HEK293 (cell line): ENCODE data around the gene DXO.
A peak's percentile ranks its signal among the peaks of the same experiment; 100 is the strongest.

Source experiments
- CTCF ChIA-PET: fragments of 350-600 bp; formaldehyde crosslinking; extraction: SDS; loops from one replicate; lab custom pipeline; 2021; ENCODE audit warnings: antibody characterized with exemption; lab: Yijun Ruan, JAX
- POLR2A ChIA-PET: fragments of 300-600 bp; formaldehyde crosslinking; extraction: SDS; loops from one replicate; lab custom pipeline; 2020; ENCODE audit warnings: antibody characterized with exemption, inconsistent platforms; lab: Yijun Ruan, JAX
- H3K27ac ChIP-seq: fragments of 200-500 bp; sonication (Bioruptor generic); 2 replicates; pipeline ENCODE4 v1.5.1; 2014; ENCODE audit warnings: low read depth, low read length, control low read depth, inconsistent platforms; ENCODE audit errors: extremely low read depth
- H3K36me3 ChIP-seq, 2 experiments: fragments of 200-500 bp in 1 of 2; sonication (Bioruptor generic) in 1 of 2; 1 replicate in 1 of 2; 2 replicates in 1 of 2; pipeline ENCODE4 v1.5.1; 2014 to 2017; ENCODE audit warnings: inconsistent platforms in 2 of 2, low read length in 2 of 2; ENCODE audit not compliant: control insufficient read depth in 2 of 2, insufficient read depth in 1 of 2
- H3K4me1 ChIP-seq: fragments of 200-500 bp; sonication (Bioruptor generic); 2 replicates; pipeline ENCODE4 v1.5.1; 2014; ENCODE audit warnings: mild to moderate bottlenecking, low read length, inconsistent platforms; ENCODE audit not compliant: control insufficient read depth, insufficient read depth
- H3K4me3 ChIP-seq: 2 replicates; pipeline ENCODE4 v1.5.1; 2011; ENCODE audit warnings: low read depth, mild to moderate bottlenecking, control low read depth, low read length, moderate library complexity
- H3K9me3 ChIP-seq: fragments of 200-500 bp; sonication (Bioruptor generic); 2 replicates; pipeline ENCODE4 v1.5.1; 2014; ENCODE audit warnings: low read depth, low read length, inconsistent platforms; ENCODE audit not compliant: control insufficient read depth, insufficient read depth
- GFI1B ChIP-seq: fragments of 450-650 bp; formaldehyde crosslinking; IDR thresholded peaks from 2 replicates; pipeline ENCODE4 v1.5.1; 2016; ENCODE audit warnings: missing biosample characterization, missing genetic modification characterization
- KLF8 ChIP-seq: fragments of 450-650 bp; formaldehyde crosslinking; IDR thresholded peaks from 2 replicates; pipeline ENCODE4 v1.5.1; 2016; ENCODE audit warnings: missing biosample characterization, missing genetic modification characterization
- MZF1 ChIP-seq: fragments of 450-650 bp; formaldehyde crosslinking; IDR thresholded peaks from 2 replicates; pipeline ENCODE4 v1.5.1; 2017; ENCODE audit warnings: missing biosample characterization, missing genetic modification characterization, borderline replicate concordance
- PRDM1 ChIP-seq: fragments of 450-650 bp; formaldehyde crosslinking; IDR thresholded peaks from 2 replicates; pipeline ENCODE4; 2016; ENCODE audit warnings: missing biosample characterization, missing genetic modification characterization
- REST ChIP-seq: fragments of 450-650 bp; formaldehyde crosslinking; IDR thresholded peaks from 2 replicates; pipeline ENCODE4 v1.5.1; 2016; ENCODE audit warnings: missing biosample characterization, missing genetic modification characterization
- ZBTB7A ChIP-seq: fragments of 450-650 bp; formaldehyde crosslinking; IDR thresholded peaks from 2 replicates; pipeline ENCODE4 v1.5.1; 2016; ENCODE audit warnings: low read depth, missing biosample characterization, missing genetic modification characterization
- ZFP41 ChIP-seq: fragments of 450-650 bp; formaldehyde crosslinking; IDR thresholded peaks from 2 replicates; pipeline ENCODE4 v1.5.1; 2016; ENCODE audit warnings: missing biosample characterization, missing genetic modification characterization, borderline replicate concordance
- ZNF112 ChIP-seq: fragments of 450-650 bp; formaldehyde crosslinking; IDR thresholded peaks from 2 replicates; pipeline ENCODE4 v1.5.0; 2017; ENCODE audit warnings: missing biosample characterization, missing genetic modification characterization
- ZNF146 ChIP-seq: fragments of 450-650 bp; formaldehyde crosslinking; IDR thresholded peaks from 2 replicates; pipeline ENCODE4 v1.5.1; 2016; ENCODE audit warnings: missing biosample characterization, missing genetic modification characterization
- ZNF24 ChIP-seq: fragments of 450-650 bp; formaldehyde crosslinking; IDR thresholded peaks from 2 replicates; pipeline ENCODE4 v1.5.1; 2016; ENCODE audit warnings: missing biosample characterization, missing genetic modification characterization
- ZNF302 ChIP-seq: fragments of 450-650 bp; formaldehyde crosslinking; IDR thresholded peaks from 2 replicates; pipeline ENCODE4 v1.5.1; 2016; ENCODE audit warnings: missing biosample characterization, missing genetic modification characterization, low read depth
- ZNF311 ChIP-seq: fragments of 450-650 bp; formaldehyde crosslinking; IDR thresholded peaks from 2 replicates; pipeline ENCODE4 v1.5.1; 2017; ENCODE audit warnings: missing biosample characterization, missing genetic modification characterization, borderline replicate concordance
- TF ChIP-seq, protein P1 (sequence below): fragments of 450-650 bp; formaldehyde crosslinking; optimal IDR thresholded peaks from 2 replicates; pipeline ENCODE3; 2016; ENCODE audit warnings: missing biosample characterization, mild to moderate bottlenecking, missing genetic modification characterization
- TF ChIP-seq, protein P2 (sequence below): fragments of 450-650 bp; formaldehyde crosslinking; IDR thresholded peaks from 2 replicates; pipeline ENCODE4 v1.5.1; 2016; ENCODE audit warnings: missing biosample characterization, missing genetic modification characterization
- TF ChIP-seq, protein P3 (sequence below): sonication (generic); formaldehyde crosslinking; IDR thresholded peaks from 2 replicates; pipeline ENCODE4 v1.8.1; 2022; ENCODE audit warnings: mild to moderate bottlenecking, moderate library complexity, missing genetic modification reagents

DXO gene

DNA sequence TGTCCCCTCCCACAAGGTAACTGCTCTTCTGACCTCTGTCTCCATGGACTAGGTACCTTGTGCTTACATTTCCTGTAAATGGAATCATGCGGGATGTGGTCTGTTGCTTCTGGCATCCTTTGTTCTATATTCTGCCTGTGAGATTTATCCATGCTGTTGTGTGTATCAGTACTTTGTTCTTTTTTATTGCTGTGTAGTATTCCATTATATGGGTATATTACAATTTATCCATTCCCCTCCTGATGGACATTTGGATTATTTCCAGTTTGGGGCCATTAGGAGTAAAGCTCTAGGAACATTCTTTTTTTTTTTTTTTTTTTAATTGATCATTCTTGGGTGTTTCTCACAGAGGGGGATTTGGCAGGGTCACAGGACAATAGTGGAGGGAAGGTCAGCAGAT lies 41.0 kb downstream of the DXO start:
- no peaks in the 10 kb centered on the region for H3K9me3 ChIP-seq
- no peaks in the 10 kb centered on the region for H3K4me1 ChIP-seq
- H3K36me3 ChIP-seq = no peaks in the 10 kb centered on the region
- H3K4me3 ChIP-seq = no peak overlapping the region
- TF ChIP-seq GFI1B = no peak
- TF ChIP-seq MZF1 (tag by site-specific recombination) = 0 out of 2 replicates have a peak, but pooled peaks have one; percentile 53
- TF ChIP-seq ZNF146 = peak; percentile 68
- H3K27ac ChIP-seq = no peak overlapping the region
- ChIA-PET POLR2A (interaction anchor here (1.0 kb wide), 1 partner anchor 9 kb away, joined by 5 read pairs; no protein-coding TSS in a partner anchor), CTCF (interaction anchor here (0.6 to 3.4 kb wide), 5 partner anchors 13 to 842 kb away, joined by 3 to 17 read pairs (median 4); no protein-coding TSS in a partner anchor)

DNA sequence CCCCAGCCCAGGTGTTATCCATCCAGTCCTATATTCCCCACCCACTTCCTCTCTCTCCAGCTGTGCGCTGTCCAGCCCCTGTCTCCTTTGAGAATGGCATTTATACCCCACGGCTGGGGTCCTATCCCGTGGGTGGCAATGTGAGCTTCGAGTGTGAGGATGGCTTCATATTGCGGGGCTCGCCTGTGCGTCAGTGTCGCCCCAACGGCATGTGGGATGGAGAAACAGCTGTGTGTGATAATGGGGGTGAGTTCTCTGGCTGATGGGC lies 43.3 kb downstream of the DXO start:
- POLR2A ChIA-PET = no interaction called here
- H3K27ac ChIP-seq = no peak overlapping the region
- no peaks in the 10 kb centered on the region for H3K4me1 ChIP-seq
- H3K36me3 ChIP-seq = no peaks in the 10 kb centered on the region
- no peaks in the 10 kb centered on the region for H3K9me3 ChIP-seq
- TF ChIP-seq ZBTB7A (tag by site-specific recombination) (no peak), REST (tag by site-specific recombination) (peak; percentile 55)
- TF ChIP-seq, all 188 proteins: peak for 1
- H3K4me3 ChIP-seq = no peak overlapping the region
- CTCF ChIA-PET = interaction anchor here (1.6 to 3.4 kb wide), 2 partner anchors 22 to 24 kb away, joined by 3 to 17 read pairs; no protein-coding TSS in a partner anchor

DNA sequence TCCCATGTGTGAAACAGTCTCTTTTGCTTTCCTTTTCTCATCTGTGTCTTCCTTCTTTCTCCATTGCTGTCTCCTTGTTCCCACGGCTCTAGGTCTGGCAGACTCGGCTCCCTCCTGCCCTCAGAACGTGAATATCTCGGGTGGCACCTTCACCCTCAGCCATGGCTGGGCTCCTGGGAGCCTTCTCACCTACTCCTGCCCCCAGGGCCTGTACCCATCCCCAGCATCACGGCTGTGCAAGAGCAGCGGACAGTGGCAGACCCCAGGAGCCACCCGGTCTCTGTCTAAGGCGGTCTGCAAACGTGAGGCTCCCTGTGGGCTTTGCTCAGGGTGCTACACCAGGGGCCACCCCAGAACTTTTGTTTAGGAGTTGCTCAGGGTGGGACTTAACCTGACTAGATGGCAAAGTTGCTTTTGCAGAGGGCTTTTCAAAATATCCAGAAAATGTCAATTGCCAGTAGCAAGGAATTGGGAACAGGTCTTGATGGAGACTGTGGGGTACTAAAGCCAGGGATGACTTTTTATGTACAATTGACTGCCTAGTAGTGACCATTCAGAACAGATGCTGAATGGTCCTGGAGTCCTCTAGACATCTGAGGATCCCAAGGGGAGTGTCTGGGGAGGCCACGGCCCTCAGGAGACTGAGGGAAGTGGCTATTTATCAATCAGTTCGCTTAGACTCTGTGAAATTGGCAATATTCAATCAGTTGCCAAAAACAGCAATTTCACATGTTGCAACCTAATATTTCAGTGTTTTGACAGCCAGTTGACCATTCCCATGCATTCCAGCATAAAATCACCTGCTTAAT lies 43.9 kb downstream of the DXO start:
- ChIA-PET POLR2A (no interaction called here), CTCF (interaction anchor here (0.9 to 3.4 kb wide), 3 partner anchors 13 to 24 kb away, joined by 3 to 17 read pairs (median 3); no protein-coding TSS in a partner anchor)
- Histone ChIP-seq H3K4me1 (no peaks in the 10 kb centered on the region), H3K36me3 (no peaks in the 10 kb centered on the region), H3K9me3 (no peaks in the 10 kb centered on the region), H3K4me3 (no peak overlapping the region), H3K27ac (no peak overlapping the region)
- TF ChIP-seq, protein P1, sequence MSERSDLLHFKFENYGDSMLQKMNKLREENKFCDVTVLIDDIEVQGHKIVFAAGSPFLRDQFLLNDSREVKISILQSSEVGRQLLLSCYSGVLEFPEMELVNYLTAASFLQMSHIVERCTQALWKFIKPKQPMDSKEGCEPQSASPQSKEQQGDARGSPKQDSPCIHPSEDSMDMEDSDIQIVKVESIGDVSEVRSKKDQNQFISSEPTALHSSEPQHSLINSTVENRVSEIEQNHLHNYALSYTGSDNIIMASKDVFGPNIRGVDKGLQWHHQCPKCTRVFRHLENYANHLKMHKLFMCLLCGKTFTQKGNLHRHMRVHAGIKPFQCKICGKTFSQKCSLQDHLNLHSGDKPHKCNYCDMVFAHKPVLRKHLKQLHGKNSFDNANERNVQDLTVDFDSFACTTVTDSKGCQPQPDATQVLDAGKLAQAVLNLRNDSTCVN (tag by site-specific recombination) = no peak
- no peak for TF ChIP-seq REST (tag by site-specific recombination)
- TF ChIP-seq, protein P2, sequence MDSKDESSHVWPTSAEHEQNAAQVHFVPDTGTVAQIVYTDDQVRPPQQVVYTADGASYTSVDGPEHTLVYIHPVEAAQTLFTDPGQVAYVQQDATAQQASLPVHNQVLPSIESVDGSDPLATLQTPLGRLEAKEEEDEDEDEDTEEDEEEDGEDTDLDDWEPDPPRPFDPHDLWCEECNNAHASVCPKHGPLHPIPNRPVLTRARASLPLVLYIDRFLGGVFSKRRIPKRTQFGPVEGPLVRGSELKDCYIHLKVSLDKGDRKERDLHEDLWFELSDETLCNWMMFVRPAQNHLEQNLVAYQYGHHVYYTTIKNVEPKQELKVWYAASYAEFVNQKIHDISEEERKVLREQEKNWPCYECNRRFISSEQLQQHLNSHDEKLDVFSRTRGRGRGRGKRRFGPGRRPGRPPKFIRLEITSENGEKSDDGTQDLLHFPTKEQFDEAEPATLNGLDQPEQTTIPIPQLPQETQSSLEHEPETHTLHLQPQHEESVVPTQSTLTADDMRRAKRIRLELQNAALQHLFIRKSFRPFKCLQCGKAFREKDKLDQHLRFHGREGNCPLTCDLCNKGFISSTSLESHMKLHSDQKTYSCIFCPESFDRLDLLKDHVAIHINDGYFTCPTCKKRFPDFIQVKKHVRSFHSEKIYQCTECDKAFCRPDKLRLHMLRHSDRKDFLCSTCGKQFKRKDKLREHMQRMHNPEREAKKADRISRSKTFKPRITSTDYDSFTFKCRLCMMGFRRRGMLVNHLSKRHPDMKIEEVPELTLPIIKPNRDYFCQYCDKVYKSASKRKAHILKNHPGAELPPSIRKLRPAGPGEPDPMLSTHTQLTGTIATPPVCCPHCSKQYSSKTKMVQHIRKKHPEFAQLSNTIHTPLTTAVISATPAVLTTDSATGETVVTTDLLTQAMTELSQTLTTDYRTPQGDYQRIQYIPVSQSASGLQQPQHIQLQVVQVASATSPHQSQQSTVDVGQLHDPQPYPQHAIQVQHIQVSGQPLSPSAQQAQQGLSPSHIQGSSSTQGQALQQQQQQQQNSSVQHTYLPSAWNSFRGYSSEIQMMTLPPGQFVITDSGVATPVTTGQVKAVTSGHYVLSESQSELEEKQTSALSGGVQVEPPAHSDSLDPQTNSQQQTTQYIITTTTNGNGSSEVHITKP = no peak
- TF ChIP-seq ZNF112 (tag by site-specific recombination) = no peak
- TF ChIP-seq, protein P3, sequence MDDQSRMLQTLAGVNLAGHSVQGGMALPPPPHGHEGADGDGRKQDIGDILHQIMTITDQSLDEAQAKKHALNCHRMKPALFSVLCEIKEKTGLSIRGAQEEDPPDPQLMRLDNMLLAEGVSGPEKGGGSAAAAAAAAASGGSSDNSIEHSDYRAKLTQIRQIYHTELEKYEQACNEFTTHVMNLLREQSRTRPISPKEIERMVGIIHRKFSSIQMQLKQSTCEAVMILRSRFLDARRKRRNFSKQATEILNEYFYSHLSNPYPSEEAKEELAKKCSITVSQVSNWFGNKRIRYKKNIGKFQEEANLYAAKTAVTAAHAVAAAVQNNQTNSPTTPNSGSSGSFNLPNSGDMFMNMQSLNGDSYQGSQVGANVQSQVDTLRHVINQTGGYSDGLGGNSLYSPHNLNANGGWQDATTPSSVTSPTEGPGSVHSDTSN (CRISPR knock-in tag) = no peak
- TF ChIP-seq KLF8 (tag by site-specific recombination) = no peak
- TF ChIP-seq GFI1B = no peak
- no peak for TF ChIP-seq PRDM1
- TF ChIP-seq ZNF146 = no peak
- TF ChIP-seq ZFP41 (tag by site-specific recombination) = no peak
- no peak for TF ChIP-seq ZNF311 (tag by site-specific recombination)
- TF ChIP-seq ZNF302 (tag by site-specific recombination) = no peak
- no peak for TF ChIP-seq ZNF24 (tag by site-specific recombination)
